Measurements from ENCODE around the gene ARHGAP15.

DNA sequence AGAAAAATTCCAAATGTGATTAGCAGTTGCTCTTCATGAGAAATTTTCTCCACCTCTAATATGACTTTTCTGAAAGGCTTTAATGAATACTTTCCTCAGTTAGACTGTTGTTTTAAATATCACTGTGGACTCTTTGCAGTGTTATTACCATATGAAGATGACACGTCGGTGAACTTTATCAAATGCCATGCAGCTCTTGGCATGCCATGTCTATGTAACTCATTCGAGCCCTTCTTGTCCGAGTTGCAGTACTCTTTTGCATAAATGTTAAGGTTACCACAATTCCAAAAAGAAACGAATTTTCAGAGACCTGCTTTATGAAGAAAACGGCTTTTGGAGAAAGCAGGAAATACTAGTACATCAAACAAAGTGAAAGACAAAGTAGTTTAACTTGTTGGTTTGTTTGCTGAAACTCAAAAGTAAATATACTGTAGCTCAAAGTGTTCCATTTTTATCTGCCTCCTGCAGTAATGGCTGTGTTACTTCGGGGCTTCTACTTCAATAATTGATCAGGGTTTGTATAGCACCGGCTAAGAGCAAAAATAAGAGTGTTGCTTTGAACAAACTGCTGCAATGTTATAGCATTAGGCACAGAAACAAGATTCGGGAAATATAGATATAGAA is 204.1 kb downstream of the ARHGAP15 start:
- TF ChIP-seq, protein P1, sequence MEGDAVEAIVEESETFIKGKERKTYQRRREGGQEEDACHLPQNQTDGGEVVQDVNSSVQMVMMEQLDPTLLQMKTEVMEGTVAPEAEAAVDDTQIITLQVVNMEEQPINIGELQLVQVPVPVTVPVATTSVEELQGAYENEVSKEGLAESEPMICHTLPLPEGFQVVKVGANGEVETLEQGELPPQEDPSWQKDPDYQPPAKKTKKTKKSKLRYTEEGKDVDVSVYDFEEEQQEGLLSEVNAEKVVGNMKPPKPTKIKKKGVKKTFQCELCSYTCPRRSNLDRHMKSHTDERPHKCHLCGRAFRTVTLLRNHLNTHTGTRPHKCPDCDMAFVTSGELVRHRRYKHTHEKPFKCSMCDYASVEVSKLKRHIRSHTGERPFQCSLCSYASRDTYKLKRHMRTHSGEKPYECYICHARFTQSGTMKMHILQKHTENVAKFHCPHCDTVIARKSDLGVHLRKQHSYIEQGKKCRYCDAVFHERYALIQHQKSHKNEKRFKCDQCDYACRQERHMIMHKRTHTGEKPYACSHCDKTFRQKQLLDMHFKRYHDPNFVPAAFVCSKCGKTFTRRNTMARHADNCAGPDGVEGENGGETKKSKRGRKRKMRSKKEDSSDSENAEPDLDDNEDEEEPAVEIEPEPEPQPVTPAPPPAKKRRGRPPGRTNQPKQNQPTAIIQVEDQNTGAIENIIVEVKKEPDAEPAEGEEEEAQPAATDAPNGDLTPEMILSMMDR (IDR thresholded peaks at IDR 0.05), result no peak
- TF ChIP-seq POLR2AphosphoS5 (IDR thresholded peaks at IDR 0.05; ENCODE audit: low read depth, low read length) (no peak), TCF7L2 (IDR thresholded peaks at IDR 0.05; ENCODE audit: low read depth, low read length) (no peak), SIN3A (IDR thresholded peaks at IDR 0.05; ENCODE audit: borderline replicate concordance, insufficient read depth, low read depth, low read length) (no peak), REST (IDR thresholded peaks at IDR 0.05; ENCODE audit: insufficient read depth in 1 of 2, low read depth in 2 of 2, low read length in 1 of 2) (no peak)
